GM10248 (cell line): Measurements from ENCODE around the gene CXorf51B.
"Not testable (repeated sequence)": the region's sequence is repeated elsewhere in the genome, so short reads cannot be mapped to it uniquely, and the experiment has no call there.

Experiments used
- CTCF ChIA-PET: fragments of 300-600 bp; sonication (Branson Sonifier 250); formaldehyde crosslinking; extraction: SDS; loops from one replicate; lab custom pipeline; 2021; ENCODE audit warnings: antibody characterized with exemption; lab: Yijun Ruan, JAX
- POLR2A ChIA-PET: fragments of 350-650 bp; sonication (Branson Sonifier 250); formaldehyde crosslinking; extraction: SDS; loops from one replicate; lab custom pipeline; 2020; ENCODE audit warnings: antibody characterized with exemption; lab: Yijun Ruan, JAX
- DNase-seq: peaks from one replicate; pipeline ENCODE4 v3.0.0; 2012; ENCODE audit errors: extremely low spot score
- CTCF ChIP-seq: IDR thresholded peaks from 2 replicates; pipeline ENCODE4 v1.5.1; 2012; ENCODE audit warnings: mild to moderate bottlenecking, low read depth; ENCODE audit errors: extremely low read depth, missing control alignments, control extremely low read depth

Gene CXorf51B

DNA sequence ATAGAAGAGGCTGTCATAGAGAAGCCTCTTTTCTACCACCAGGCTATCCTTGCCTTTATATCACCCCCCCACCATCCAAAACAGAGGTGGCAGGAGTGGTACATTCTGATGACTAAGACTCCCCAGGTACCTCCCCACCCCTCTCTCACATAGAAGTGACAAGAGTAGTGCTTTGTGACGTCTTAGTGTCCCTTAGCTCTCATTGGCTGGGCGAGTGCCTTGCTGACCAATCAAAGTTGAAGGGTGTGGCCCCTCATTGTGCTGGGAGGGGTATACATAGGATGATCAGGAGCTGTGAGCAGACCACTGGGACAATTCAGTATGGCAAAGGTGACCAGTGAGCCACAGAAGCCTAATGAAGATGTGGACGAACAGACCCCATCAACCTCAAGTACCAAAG, at the start of gene CXorf51B:
Gene CXorf51B, plus strand, starts transcription at position 301 of the 400 bp plus-strand sequence. Its CDS starts 21 bp downstream, at position 322.
- POLR2A ChIA-PET, CTCF ChIA-PET: not testable (repeated sequence)

DNA sequence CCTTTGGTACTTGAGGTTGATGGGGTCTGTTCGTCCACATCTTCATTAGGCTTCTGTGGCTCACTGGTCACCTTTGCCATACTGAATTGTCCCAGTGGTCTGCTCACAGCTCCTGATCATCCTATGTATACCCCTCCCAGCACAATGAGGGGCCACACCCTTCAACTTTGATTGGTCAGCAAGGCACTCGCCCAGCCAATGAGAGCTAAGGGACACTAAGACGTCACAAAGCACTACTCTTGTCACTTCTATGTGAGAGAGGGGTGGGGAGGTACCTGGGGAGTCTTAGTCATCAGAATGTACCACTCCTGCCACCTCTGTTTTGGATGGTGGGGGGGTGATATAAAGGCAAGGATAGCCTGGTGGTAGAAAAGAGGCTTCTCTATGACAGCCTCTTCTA, 5.1 kb downstream of the CXorf51B start, which contains the start of gene CXorf51A:
Gene CXorf51A, minus strand, starts transcription at position 101 of the 400 bp plus-strand sequence. Its CDS starts 21 bp downstream, at position 80.
- POLR2A ChIA-PET, DNase-seq, CTCF ChIA-PET: not testable (repeated sequence)

More for the DNA sequence above, at the start of gene CXorf51B:
- DNase-seq = not testable (repeated sequence)

- TF ChIP-seq CTCF = no peak
- DNase-seq = no peak
- ChIA-PET POLR2A (no interaction called here), CTCF (no interaction called here)
These were observed 22.4 kb downstream of the CXorf51B start for GRCh38 chrX:146831994-146832393.

DNA sequence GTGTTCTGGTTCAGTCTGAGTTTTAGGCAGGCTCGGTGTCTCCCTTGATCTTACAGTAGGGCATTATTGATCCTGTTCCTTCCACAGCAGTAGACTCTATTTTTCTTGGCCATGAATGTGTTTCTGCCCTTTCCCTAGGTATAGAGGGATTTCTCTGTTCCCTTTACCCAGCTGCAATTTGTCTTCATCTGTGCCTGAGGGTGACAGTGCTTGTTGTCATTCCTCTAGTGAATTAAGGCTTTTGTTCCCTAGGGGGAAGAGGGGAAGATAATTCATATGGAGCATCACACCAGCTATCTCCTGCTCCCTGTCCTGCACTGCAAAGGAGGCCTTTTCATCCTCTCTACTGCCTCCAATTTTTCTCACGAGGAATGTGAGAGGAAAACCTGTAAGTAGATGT, 44.7 kb downstream of the CXorf51B start:
- CTCF ChIA-PET = no interaction called here
- no peak for TF ChIP-seq CTCF
- no peak for DNase-seq
- POLR2A ChIA-PET = no interaction called here
